HG03457 (cell line): Measurements from ENCODE around the gene PHKA2.
"Not testable (repeated sequence)": the region's sequence is repeated elsewhere in the genome, so short reads cannot be mapped to it uniquely, and the experiment has no call there.

Source experiments
- ATAC-seq: cut with Tn5 transposase; IDR thresholded peaks from one replicate; pipeline ENCODE4 v1.9.1; 2021; ENCODE audit warnings: moderate number of reproducible peaks; ENCODE audit not compliant: unreplicated experiment

Gene PHKA2

DNA sequence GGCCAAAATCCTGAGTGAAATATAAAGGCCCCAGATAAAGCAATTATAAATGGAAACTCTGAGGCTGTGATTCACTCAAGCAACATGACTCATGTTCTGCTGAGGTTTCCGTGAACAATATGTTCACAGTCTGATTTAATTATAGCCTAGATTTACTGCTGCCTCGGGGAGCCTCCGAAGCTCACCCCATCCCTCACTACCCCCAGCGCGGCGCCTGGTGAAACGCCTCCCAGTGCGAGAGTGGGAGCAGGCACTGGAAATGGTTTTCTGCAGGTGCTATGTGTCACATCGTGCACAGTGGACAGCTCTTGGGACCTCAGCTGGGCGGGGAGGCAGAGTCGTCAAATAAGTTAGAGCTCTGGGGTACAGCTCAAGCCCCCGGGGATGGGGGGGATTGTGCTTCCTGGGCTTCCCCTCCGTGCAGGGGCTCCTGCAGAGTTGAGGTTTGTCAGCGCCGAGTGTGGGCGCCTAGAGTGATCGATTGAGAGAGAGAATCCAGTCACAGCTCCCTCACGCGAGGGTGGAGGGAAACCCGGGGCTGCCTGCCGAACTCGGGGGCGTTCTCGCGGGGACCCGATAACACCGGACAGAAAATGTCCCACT is 110.6 kb downstream of the PHKA2 start:
- ATAC-seq, result no peak

DNA sequence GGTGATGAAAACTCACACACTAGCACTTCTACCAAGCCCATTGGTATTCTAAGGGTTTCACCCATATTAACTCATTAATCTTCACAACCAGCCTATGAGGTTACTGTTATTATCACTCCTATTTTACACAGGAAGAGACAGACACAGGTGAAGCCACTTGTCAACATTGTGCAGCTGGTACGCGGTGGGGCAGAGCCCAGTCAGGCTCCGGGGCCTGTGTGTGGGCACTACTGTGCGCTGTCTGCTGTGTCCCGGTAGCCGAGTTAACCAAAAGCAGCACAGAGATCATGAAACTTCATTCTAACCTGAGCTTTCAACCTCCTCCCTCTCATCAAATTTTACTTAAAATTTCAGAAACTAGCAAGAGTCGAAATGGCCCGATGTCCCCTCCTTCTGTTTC is 111.3 kb downstream of the PHKA2 start:
- ATAC-seq, result no peak

DNA sequence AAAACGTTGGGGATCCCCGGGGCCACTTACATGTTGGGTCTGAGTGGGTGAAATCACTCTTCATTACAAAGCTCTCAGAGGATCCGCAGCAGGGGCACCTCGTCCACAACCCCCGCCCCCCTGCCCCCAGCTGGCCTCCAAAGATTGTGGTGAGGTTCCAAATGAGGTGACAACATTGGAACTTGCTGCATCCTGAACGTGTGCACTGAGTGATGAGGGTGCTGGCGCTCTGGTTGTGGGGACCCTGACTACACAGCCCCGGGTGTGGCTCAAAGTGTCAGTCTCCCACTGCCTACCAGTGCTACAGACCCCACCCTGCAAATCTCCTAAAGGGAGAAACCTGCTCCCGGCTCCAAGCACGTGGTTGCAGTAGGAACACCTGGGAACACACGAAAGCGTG is 111.9 kb downstream of the PHKA2 start:
- no peak for ATAC-seq

DNA sequence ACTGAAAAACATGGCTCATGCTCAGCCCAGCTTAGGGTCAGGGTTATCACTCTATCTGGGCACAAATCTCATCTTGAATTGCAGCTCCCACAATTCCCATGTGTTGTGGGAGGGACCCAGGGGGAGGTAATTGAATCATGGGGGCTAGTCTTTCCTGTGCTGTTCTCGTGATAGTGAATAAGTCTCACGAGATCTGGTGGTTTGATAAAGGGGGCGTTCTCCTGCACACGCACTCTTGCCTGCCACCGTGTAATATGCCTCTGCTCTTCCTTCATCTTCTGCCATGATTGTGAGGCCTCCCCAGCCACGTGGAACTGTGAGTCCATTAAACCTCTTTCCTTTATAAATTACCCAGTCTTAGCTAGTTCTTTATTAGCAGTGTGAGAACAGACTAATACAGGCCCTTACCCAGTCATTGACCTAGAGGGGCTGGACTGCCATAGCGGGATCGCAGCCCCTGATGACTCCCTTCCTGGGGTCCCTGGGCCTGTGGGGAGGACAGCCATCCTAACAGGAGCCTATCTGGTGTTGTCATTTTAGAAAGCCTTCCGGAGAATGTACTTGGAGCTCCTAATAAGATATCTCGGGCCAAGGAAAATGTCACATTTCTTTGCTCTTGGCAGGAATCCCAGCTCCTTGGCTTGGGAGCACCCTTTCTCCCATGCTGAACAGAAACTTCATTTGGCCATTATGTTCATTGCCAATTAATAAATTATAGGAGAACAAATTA is 112.6 kb downstream of the PHKA2 start:
- ATAC-seq, result no peak

DNA sequence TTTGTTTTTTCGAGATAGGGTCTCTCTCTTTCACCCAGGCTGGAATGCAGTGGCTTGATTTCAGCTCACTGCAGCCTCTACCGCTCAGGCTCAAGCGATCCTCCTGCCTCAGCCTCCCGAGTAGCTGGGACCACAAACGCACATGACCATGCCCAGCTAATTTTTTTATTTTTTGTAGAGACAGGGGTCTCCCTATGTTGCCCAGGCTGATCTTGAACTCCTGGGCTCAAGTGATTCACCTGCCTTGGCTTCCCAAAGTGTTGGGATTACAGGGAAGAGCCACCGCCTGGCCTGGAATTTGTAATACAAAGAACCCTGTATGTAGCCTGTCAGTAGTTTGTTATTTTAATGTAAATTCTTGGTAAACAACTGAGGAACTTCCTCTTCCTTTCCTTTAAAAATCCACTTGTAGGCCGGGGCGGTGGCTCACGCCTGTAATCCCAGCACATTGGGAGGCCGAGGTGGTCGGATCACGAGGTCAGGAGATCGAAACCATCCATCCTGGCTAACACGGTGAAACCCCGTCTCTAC is 119.5 kb downstream of the PHKA2 start:
- no peak for ATAC-seq

DNA sequence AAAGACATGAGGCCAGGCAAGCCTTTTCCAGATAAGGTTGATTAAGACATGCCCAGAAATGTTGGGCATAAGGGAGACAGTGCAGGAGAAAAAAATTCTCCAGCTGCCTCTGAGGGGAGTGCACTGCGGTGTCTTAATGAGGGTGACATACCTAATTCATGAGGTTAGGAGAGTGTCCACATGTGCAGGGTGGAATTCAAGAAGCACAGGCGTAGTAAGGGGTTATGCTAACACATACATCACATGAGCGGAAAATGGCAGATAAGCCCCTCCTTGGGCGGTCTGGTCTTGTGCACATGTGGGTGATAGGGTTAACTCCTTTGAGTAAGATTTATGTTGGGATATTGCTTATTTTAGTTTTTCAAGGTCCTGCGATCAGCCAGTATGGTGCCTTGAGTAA is 122.4 kb downstream of the PHKA2 start:
- no peak for ATAC-seq

DNA sequence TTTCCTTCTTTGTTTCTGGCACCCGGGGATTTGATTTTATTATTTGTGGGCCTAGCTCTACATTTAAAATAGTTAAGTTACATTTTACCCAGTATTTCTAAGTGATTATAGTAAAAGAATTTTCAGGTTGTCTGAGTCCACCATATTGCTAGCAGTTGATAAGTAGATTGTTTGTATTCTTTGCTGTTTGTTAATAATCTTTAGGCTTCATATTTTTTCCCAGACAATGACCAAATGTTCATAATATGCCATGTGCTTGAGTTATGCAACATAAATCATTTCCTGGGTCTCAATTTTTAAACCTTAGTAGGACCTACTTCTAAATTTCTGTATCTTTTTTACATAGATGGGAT is 127.3 kb downstream of the PHKA2 start:
- ATAC-seq, result no peak

DNA sequence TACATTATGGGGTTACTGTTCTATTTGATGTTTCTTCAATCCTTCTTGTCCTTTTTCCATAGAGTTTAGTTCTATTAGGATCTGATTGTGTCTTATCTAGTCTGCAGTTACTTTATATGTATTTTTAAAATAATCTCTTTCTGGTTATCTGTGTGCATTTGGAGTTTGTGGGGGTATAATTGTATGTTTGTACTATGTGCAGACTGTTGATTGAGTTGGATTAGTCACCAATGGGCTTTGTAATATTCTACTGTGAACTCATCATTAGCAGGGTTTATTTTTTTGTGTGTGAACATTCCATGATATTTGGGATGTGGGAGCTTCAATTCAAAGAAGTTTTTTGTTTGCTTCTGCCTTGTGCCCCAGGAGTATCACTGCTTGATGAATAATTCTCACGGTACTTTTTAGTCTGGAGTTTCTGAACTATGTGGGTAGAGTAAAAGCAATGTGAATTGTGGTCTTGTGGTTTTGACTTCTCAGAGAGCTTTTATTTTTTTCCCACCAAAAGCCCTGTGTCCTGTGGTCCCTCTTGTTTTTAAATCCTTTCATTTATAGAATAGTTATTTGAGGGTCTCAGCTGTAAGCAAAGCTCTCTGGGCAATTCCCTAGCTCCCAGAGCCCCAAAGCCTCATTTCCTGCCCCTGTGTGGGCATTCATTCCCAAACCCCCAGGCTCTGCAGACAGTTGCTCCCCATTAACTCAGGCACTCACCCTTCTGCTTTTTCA is 127.8 kb downstream of the PHKA2 start:
- ATAC-seq, result peak; percentile 81

DNA sequence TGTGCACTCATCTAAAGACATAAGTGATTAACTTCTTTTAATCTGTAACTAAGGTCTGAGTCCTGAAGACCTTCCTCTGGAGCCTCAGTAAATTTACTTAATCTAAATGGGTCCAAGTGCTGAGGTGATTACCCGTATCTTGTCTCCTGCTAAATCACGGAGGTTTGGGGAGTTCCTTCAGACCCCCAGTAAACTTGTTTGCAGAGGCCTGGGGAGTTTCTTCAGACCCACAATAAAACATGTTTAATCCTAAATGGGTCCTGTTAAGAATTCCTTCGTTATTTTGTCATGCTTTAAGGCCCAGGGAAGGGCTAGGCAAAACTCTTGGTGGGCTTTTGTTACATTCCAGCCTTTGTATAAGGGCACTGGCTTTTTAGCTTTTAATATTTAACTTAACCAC is 136.0 kb downstream of the PHKA2 start:
- ATAC-seq, result not testable (repeated sequence)
